ENCODE data around the gene CSKMT. TPM values are rescaled to one million over a fixed set of nuclear protein-coding genes. Genes with fewer than 3 reads are reported as not detected.
"Not testable (repeated sequence)": the region's sequence is repeated elsewhere in the genome, so short reads cannot be mapped to it uniquely, and the experiment has no call there.

Gene CSKMT
- total RNA-seq, 4 donors from 2014 or later, result 2.8 to 18.4 (median 7.0) TPM

DNA sequence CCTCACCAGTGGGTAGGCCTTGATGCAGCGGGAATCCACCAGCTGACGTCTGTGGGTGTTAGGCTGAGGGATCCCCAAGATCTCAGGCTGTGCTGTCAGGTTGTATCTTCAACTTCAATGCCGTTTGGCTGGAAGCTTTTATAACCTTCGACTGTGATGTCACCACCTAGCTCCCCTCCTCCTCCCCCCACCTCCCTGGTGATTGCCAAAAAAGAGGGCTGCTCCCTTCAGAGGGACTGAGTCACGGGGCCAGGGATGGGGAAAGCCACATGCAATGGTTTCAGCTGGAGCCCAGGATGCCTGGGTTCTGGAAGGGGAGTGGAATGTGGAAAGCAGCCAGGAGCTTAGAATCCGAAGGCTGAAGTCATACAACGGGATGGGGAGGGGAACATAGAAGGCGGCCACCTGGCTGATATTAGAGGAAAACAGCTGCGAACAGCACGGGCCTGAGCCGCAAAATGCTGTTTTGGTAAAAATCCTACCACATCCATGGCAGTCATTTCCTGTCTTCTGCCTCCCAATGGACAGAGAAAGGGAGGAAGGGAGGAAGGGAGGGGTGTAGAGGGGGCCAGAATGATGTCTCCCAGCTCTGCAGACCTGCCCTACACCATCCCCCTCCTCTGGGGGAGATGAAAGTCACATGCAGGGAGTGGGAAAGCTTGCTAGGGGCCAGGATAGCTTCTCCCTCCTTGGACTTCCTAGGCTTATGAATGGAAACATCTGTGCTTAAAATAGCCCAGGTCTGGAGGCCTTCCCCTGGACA lies 24.5 kb downstream of the CSKMT start, which contains the start of gene LRRN4CL:
Gene LRRN4CL, minus strand, starts transcription at position 110 of the 763 bp plus-strand sequence. CDS start 1,022 bp downstream, outside the sequence.
- TF ChIP-seq, protein P1, sequence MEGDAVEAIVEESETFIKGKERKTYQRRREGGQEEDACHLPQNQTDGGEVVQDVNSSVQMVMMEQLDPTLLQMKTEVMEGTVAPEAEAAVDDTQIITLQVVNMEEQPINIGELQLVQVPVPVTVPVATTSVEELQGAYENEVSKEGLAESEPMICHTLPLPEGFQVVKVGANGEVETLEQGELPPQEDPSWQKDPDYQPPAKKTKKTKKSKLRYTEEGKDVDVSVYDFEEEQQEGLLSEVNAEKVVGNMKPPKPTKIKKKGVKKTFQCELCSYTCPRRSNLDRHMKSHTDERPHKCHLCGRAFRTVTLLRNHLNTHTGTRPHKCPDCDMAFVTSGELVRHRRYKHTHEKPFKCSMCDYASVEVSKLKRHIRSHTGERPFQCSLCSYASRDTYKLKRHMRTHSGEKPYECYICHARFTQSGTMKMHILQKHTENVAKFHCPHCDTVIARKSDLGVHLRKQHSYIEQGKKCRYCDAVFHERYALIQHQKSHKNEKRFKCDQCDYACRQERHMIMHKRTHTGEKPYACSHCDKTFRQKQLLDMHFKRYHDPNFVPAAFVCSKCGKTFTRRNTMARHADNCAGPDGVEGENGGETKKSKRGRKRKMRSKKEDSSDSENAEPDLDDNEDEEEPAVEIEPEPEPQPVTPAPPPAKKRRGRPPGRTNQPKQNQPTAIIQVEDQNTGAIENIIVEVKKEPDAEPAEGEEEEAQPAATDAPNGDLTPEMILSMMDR (IDR thresholded peaks at IDR 0.05), result no peak
- DNase-seq (ENCODE audit: low spot score), result peak; percentile 59
- ATAC-seq (ENCODE audit: low FRiP score), result peak; percentile 87

DNA sequence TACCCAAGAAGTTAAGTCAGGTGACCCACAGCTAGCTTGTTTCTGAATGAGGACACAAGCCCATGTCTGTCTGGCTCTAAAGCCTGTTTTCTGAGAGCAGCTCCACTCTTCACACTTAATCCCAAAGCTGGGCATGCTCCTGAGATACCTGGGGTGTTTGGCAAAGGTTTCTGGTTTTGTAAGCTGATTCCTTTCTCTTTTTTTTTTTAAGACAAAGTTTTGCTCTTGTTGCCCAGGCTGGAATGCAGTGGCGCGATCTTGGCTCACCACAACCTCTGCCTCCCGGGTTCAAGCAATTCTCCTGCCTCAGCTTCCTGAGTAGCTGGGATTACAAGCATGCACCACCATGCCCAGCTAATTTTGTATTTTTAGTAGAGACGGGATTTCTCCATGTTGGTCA lies 28.5 kb downstream of the CSKMT start:
- not testable (repeated sequence) for DNase-seq (ENCODE audit: low spot score); ATAC-seq (ENCODE audit: low FRiP score)

DNA sequence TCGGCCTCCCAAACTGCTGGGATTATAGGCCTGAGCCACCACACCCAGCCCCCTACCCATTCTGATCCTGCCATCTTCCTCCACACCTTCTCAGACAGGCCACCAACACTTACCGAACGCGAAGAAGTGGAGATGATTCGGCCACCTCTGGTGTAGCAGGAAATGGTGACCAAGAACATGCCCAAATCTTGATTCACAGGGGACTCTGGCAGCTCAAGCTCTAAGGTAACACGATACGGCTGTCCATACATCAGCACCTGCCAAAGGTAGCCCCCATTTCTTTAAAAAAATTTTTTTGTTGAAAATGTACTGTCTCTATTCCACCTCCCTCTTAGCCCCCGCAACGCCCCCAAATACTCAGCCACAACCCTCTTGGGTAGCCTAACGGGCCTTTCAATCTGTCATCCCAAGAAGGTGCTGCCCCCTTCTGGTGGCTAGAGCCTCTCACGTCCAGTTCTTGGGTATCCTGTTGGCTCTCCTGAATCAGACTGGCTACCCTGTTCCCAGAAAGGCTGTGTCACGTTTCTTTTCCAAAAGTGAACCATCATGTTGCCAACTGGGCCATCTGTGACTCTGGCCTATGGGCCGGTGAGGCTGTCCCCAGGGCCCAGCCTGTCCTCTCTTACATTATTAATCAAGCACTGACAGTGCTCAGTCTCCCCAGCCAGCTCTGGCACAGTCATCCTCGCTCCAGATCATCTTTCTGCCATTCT lies 29.5 kb downstream of the CSKMT start:
- ATAC-seq (ENCODE audit: low FRiP score) (peak; percentile 90), DNase-seq (ENCODE audit: low spot score) (peak; percentile 74)

DNA sequence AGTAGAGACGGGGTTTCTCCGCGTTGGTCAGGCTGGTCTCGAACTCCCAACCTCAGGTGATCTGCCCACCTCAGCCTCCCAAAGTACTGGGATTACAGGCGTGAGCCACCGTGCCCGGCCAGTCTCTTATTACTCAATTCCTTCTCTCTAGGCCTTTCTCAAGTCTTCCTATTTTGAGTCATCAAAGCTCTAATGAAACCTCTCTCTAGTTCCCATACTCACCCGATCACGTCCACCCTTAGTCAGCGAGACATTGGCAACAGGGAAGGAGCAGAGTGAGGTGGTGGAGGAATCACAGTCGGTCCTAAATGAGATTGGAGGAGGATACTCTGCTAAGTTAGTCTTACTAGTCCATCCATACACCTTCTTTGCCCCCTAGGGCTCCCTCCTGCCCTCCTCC lies 37.1 kb downstream of the CSKMT start:
- DNase-seq (ENCODE audit: low spot score) (no peak), ATAC-seq (ENCODE audit: low FRiP score) (no peak)
- TF ChIP-seq, protein P1 (IDR thresholded peaks at IDR 0.05), result no peak

More for the DNA sequence above, 29.5 kb downstream of the CSKMT start:
- TF ChIP-seq, protein P1 (IDR thresholded peaks at IDR 0.05), result peak in 1 of 3 donors; percentile 52

DNA sequence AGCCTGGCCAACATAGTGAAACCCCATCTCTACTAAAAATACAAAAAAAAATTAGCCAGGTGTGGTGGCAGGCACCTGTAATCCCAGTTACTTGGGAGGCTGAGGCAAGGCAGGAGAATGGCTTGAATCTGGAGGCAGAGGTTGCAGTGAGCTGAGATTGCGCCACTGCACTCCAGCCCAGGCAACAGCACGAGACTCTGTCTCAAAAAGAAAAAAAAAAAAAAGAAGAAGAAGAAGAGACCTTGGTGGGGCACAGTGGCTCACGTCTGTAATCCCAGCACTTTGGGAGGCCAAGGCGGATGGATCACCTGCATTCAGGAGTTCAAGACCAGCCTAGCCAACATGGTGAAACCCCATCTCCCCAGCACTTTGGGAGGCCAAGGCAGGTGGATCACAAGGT lies 38.8 kb downstream of the CSKMT start:
- ATAC-seq (ENCODE audit: low FRiP score); DNase-seq (ENCODE audit: low spot score): not testable (repeated sequence)

DNA sequence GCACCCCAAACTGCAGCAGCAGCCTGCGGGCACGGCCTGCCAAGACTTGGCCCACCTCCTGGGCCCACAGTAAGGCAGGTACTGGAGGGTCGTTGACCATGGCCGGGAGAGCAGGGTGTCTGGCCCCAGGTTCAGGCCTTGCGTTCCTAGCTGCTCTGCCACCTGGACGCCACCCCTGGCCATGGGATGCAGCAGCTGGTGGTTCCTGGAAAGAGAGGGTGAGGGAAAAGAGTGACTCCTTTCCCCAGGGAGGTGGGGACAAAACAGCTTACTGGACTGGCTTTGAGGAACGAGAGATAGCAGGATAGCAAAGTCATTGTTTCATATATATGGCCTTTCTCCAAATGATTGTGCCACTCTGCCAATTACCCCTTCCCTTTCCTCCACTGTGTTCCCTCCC lies 40.3 kb downstream of the CSKMT start:
- ATAC-seq (ENCODE audit: low FRiP score) (no peak), DNase-seq (ENCODE audit: low spot score) (no peak)
- TF ChIP-seq, protein P1 (IDR thresholded peaks at IDR 0.05), result no peak

DNA sequence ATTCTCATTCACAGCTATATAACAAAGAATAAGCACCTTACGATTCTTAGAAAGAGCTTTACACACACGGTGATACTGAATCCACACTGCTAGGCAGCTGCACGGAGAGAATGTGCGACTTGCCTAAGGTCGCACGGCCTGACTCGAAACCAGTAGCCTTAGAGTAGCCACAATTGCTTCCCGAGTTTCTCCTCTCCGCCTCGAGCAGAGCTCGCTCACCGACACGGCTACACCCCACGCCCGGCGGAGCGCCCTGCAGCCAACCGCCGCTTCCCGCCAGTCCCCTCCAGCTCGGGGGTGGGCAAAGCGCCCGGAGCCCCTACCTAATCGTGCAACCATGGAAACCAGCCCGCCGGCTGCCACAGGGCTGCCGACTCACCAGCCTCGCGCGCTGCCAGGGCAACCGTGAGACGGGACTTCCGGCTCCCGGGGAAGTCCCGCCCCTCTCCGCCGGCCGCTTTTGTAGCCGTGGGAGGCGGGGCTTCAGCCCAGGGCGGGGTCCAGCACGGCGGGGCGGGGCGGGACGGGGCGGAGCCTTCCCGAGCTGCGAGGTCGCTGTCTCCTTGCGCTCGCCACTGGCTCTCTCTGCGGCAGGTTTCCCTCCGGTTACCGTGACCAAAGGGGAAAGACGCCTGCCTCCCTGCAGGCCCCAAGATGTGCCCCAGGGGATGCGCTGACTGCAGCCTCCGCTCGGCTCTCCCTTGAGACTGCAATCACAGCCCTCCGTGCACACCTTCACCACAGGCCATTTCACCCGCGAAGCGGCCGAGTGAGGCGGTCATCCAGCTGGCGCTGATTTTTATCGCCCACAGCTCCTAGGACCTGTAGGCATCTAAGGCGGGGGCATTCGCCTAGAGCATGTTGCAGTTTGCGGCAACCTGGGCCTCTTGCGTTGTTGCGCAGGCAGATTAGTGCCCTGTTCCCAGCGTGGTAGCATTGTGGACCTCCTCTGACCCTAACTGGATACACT lies 41.1 kb downstream of the CSKMT start:
- DNase-seq (ENCODE audit: low spot score) (peak; percentile 93), ATAC-seq (ENCODE audit: low FRiP score) (peak; percentile 91)
- TF ChIP-seq, protein P1 (IDR thresholded peaks at IDR 0.05), result no peak

All from omental fat pad (tissue), 4 donors.